GM12878 (cell line): ENCODE measurements around the gene NRXN3.

ENCODE experiments used
- BHLHE40 ChIP-seq, 2 experiments: fragments of 450-650 bp in 1 of 2; IDR thresholded peaks; 2 replicates each; pipeline ENCODE4 v1.6.1; 2011 to 2017; ENCODE audit warnings: low read depth in 2 of 2, borderline replicate concordance in 1 of 2, improper control_type of control experiment in 1 of 2, low read length in 1 of 2, mild to moderate bottlenecking in 1 of 2
- CTCF ChIP-seq, 3 experiments: IDR thresholded peaks in 2 of 3; conservative IDR thresholded peaks in 1 of 3; 2 replicates each; pipeline ENCODE4 v1.5.1; 2011; ENCODE audit warnings: low read depth in 3 of 3, low read length in 3 of 3, mild to moderate bottlenecking in 3 of 3, control low read depth in 2 of 3, moderate library complexity in 2 of 3, inconsistent platforms in 1 of 3, mixed read lengths in 1 of 3; ENCODE audit not compliant: control insufficient read depth in 2 of 3, insufficient read depth in 1 of 3; ENCODE audit errors: extremely low read depth in 1 of 3
- HCFC1 ChIP-seq: fragments of 150-350 bp; IDR thresholded peaks from 2 replicates; pipeline ENCODE4 v1.6.1; 2014; ENCODE audit warnings: low read length
- MEF2A ChIP-seq: IDR thresholded peaks from 2 replicates; pipeline ENCODE4 v1.6.1; 2011; ENCODE audit warnings: low read depth, mild to moderate bottlenecking, low read length, moderate library complexity; ENCODE audit not compliant: insufficient read depth
- NFYB ChIP-seq: IDR thresholded peaks from 2 replicates; pipeline ENCODE4 v1.6.1; 2011; ENCODE audit warnings: low read depth, mild to moderate bottlenecking, low read length, improper control_type of control experiment, moderate library complexity; ENCODE audit not compliant: insufficient read depth
- SIN3A ChIP-seq: IDR thresholded peaks from 2 replicates; pipeline ENCODE4 v1.6.1; 2012; ENCODE audit warnings: low read depth, low read length, improper control_type of control experiment
- SRF ChIP-seq, 2 experiments: IDR thresholded peaks; 2 replicates each; pipeline ENCODE4 v1.6.1; 2011; ENCODE audit warnings: low read depth in 2 of 2, low read length in 2 of 2, mild to moderate bottlenecking in 1 of 2, moderate library complexity in 1 of 2
- ZZZ3 ChIP-seq: IDR thresholded peaks from 2 replicates; pipeline ENCODE4 v1.6.1; 2011; ENCODE audit warnings: low read depth; ENCODE audit not compliant: control insufficient read depth, insufficient read length
- TF ChIP-seq, protein P1 (sequence below): fragments of 450-650 bp; IDR thresholded peaks from 2 replicates; pipeline ENCODE4 v1.6.1; 2017; ENCODE audit warnings: mild to moderate bottlenecking

DNA sequence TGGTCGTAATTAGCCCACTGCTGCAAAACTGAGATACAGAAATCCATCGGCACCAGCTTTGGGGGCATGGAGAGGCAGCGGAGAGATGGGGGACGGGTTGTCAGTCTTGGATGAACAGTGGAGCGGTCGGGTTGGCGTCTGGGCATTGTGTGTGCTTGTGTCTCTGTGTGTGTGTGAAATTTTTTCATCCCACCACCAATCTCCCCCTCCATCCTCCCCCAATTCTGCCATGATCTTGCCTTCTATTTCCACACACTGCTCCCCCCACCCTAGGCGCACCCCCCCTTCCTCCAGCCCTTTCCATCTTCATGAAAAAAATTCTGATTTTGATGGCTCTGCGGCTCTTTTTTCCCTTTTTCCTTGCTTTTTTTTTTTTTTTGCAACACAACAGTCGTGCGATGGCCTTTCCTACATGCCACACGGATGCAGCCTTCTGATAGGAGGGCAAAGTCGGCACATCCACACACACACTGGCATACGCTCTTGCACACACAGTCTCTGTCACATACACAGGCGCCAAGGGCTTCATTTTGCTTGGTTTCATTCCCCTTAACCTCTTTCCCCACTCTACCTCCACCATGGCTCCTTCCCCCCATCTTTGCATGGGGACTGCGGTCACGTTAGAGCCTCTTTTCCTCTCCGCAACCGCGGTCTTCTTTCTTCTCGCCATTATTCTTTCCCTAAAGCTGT, 3.3 kb downstream of the NRXN3 start:
- TF ChIP-seq SIN3A (no peak), NFYB (no peak), MEF2A (no peak), SRF (IDR thresholded peaks at IDR 0.05; ENCODE audit: low read depth in 2 of 2, low read length in 2 of 2) (no peak), CTCF (IDR thresholded peaks at IDR 0.05 in 2 of 3, conservative IDR thresholded peaks at IDR 0.05 in 1 of 3; ENCODE audit: control insufficient read depth in 2 of 3, extremely low read depth in 1 of 3, insufficient read depth in 1 of 3, low read depth in 3 of 3, low read length in 3 of 3) (no peak), HCFC1 (no peak), BHLHE40 (IDR thresholded peaks at IDR 0.05; ENCODE audit: borderline replicate concordance in 1 of 2, low read depth in 2 of 2, low read length in 1 of 2) (no peak), ZZZ3 (no peak)
- TF ChIP-seq, protein P1, sequence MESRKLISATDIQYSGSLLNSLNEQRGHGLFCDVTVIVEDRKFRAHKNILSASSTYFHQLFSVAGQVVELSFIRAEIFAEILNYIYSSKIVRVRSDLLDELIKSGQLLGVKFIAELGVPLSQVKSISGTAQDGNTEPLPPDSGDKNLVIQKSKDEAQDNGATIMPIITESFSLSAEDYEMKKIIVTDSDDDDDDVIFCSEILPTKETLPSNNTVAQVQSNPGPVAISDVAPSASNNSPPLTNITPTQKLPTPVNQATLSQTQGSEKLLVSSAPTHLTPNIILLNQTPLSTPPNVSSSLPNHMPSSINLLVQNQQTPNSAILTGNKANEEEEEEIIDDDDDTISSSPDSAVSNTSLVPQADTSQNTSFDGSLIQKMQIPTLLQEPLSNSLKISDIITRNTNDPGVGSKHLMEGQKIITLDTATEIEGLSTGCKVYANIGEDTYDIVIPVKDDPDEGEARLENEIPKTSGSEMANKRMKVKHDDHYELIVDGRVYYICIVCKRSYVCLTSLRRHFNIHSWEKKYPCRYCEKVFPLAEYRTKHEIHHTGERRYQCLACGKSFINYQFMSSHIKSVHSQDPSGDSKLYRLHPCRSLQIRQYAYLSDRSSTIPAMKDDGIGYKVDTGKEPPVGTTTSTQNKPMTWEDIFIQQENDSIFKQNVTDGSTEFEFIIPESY = no peak
